OCI-LY7 (cell line): Measurements from ENCODE around the gene HOXB3. TPM values are rescaled to one million over a fixed set of nuclear protein-coding genes. Genes with fewer than 3 reads are reported as not detected.
"Not testable (repeated sequence)": the region's sequence is repeated elsewhere in the genome, so short reads cannot be mapped to it uniquely, and the experiment has no call there.

Experiments
- BruUV-seq: library from RNA; stranded (reverse); fragments of 400-500 nt; replicated peaks from 2 replicates; lab custom pipeline; 2021; lab: Mats Ljungman, UMichigan
- CTCF ChIA-PET: fragments of 300-600 bp; sonication (Branson Sonifier 250); formaldehyde crosslinking; loops from one replicate; lab custom pipeline; 2022; ENCODE audit warnings: antibody characterized with exemption; ENCODE audit not compliant: unreplicated experiment; lab: Charles Lee
- POLR2A ChIA-PET: fragments of 300-600 bp; sonication (Branson Sonifier 250); formaldehyde crosslinking; loops from one replicate; lab custom pipeline; 2022; ENCODE audit warnings: antibody characterized with exemption; lab: Charles Lee
- DNase-seq: peaks from one replicate; pipeline ENCODE4 v3.0.0-alpha.2; 2015; ENCODE audit warnings: low spot score
- H2AFZ ChIP-seq: fragments of 200-600 bp; sonication (generic), shearing (Covaris generic); 2 replicates; pipeline ENCODE4 v1.6.1; 2014; ENCODE audit warnings: mild to moderate bottlenecking, antibody characterized with exemption, low read length, moderate library complexity
- H3K27ac ChIP-seq: fragments of 200-600 bp; sonication (generic); 2 replicates; pipeline ENCODE4 v1.5.1; 2014; ENCODE audit warnings: mixed run types, low read depth, mild to moderate bottlenecking, moderate library complexity, low read length, inconsistent platforms; ENCODE audit not compliant: poor library complexity, severe bottlenecking
- H3K36me3 ChIP-seq: fragments of 200-600 bp; sonication (generic); 2 replicates; pipeline ENCODE4 v1.6.1; 2014; ENCODE audit warnings: mild to moderate bottlenecking, antibody characterized with exemption, low read length, moderate library complexity, mixed read lengths; ENCODE audit not compliant: insufficient read depth
- H3K4me1 ChIP-seq: fragments of 200-600 bp; sonication (generic); 2 replicates; pipeline ENCODE4 v1.5.1; 2014; ENCODE audit warnings: mild to moderate bottlenecking, low read length; ENCODE audit not compliant: insufficient read depth, poor library complexity, severe bottlenecking
- H3K4me2 ChIP-seq: fragments of 200-600 bp; sonication (generic); 2 replicates; pipeline ENCODE4 v1.6.1; 2014; ENCODE audit warnings: mild to moderate bottlenecking, low read length
- H3K4me3 ChIP-seq: fragments of 200-600 bp; sonication (generic); 2 replicates; pipeline ENCODE4 v1.5.1; 2014; ENCODE audit warnings: mild to moderate bottlenecking, low read depth, low read length; ENCODE audit not compliant: poor library complexity, severe bottlenecking
- H3K79me2 ChIP-seq: fragments of 200-600 bp; sonication (generic); 2 replicates; pipeline ENCODE4 v1.6.1; 2016; ENCODE audit warnings: low read depth, mild to moderate bottlenecking, low read length, moderate library complexity, mixed read lengths; ENCODE audit not compliant: insufficient read depth
- H3K9me2 ChIP-seq: fragments of 200-600 bp; sonication (generic); 2 replicates; pipeline ENCODE4 v1.6.1; 2016; ENCODE audit warnings: mild to moderate bottlenecking, low read length, mixed read lengths; ENCODE audit not compliant: insufficient read depth
- H3K9me3 ChIP-seq: fragments of 200-600 bp; sonication (generic); 2 replicates; pipeline ENCODE4 v1.6.1; 2014; ENCODE audit warnings: mild to moderate bottlenecking, mixed run types, low read length, mixed read lengths
- H4K20me1 ChIP-seq: fragments of 200-600 bp; sonication (generic); 2 replicates; pipeline ENCODE4 v1.6.1; 2014; ENCODE audit warnings: mild to moderate bottlenecking, antibody characterized with exemption, low read length, moderate library complexity, mixed read lengths; ENCODE audit not compliant: insufficient read depth
- CTCF ChIP-seq: fragments of 200-600 bp; sonication (generic); conservative IDR thresholded peaks from 2 replicates; pipeline ENCODE4 v1.5.1; 2014; ENCODE audit warnings: mild to moderate bottlenecking, antibody characterized with exemption, low read length, moderate library complexity, mixed read lengths
- EZH2phosphoT487 ChIP-seq: fragments of 200-600 bp; sonication (generic); IDR thresholded peaks from 2 replicates; pipeline ENCODE4 v1.6.1; 2018; ENCODE audit warnings: low read depth, borderline replicate concordance, mild to moderate bottlenecking, mixed run types, antibody characterized with exemption, low read length, moderate library complexity, mixed read lengths
- intact Hi-C: fragments of 100-400 bp; cut with micrococcal nuclease; formaldehyde crosslinking; loops from one replicate; pipeline ENCODE4 v1.10.0; 2022; ENCODE audit not compliant: unreplicated experiment
- total RNA-seq, 2 experiments: library from RNA; depleted of rRNA in 1 of 2; stranded (reverse); fragments of >200 nt in 1 of 2; shearing (Covaris generic) in 1 of 2; gene quantifications; 2 replicates each; pipeline ENCODE4 v1.2.3, GENCODE V29; 2014 to 2022

HOXB3 gene
- total RNA-seq, 2 experiments from 2014 or later, result 7.7 to 13.0 TPM

GRCh38 chr17:48510761-48511604, 79.1 kb downstream of the HOXB3 start:
- BruUV-seq, result no TSS peak
- DNase-seq, result no peak
- no peaks in the 10 kb centered on the region for H4K20me1 ChIP-seq
- H3K4me2 ChIP-seq, result no peak overlapping the region
- H2AFZ ChIP-seq, result no peak overlapping the region
- ChIA-PET CTCF (no interaction called here), POLR2A (interaction anchor here (0.6 to 0.7 kb wide), 3 partner anchors 13 to 151 kb away, joined by 5 to 8 read pairs (median 5); no protein-coding TSS in a partner anchor)
- H3K36me3 ChIP-seq, result no peaks in the 10 kb centered on the region
- no peaks in the 10 kb centered on the region for H3K9me2 ChIP-seq
- peaks cover 19% of the 10 kb centered on the region for H3K4me1 ChIP-seq
- H3K27ac ChIP-seq, result no peak overlapping the region
- no peak overlapping the region for H3K4me3 ChIP-seq
- no peaks in the 10 kb centered on the region for H3K9me3 ChIP-seq
- H3K79me2 ChIP-seq, result no peaks in the 10 kb centered on the region
- intact Hi-C loops, result no loop called here
- TF ChIP-seq CTCF (no peak), EZH2phosphoT487 (no peak)

- ChIA-PET POLR2A (no interaction called here), CTCF (no interaction called here)
- intact Hi-C loops, result no loop called here
- no peaks in the 10 kb centered on the region for H3K79me2 ChIP-seq
- BruUV-seq, result no TSS peak
- H3K4me2 ChIP-seq, result no peak overlapping the region
- no peaks in the 10 kb centered on the region for H4K20me1 ChIP-seq
- no peak overlapping the region for H3K27ac ChIP-seq
- TF ChIP-seq EZH2phosphoT487 (no peak), CTCF (no peak)
- DNase-seq, result no peak
- no peaks in the 10 kb centered on the region for H3K36me3 ChIP-seq
- H3K4me3 ChIP-seq, result no peak overlapping the region
- H3K9me3 ChIP-seq, result no peaks in the 10 kb centered on the region
- H3K9me2 ChIP-seq, result no peaks in the 10 kb centered on the region
- peaks cover 25% of the 10 kb centered on the region for H3K4me1 ChIP-seq
- no peak overlapping the region for H2AFZ ChIP-seq
Observed at GRCh38 chr17:48510381-48510760, 79.7 kb downstream of the HOXB3 start.

- POLR2A ChIA-PET, H3K79me2 ChIP-seq, H3K4me2 ChIP-seq, H3K36me3 ChIP-seq, H3K27ac ChIP-seq, H3K9me2 ChIP-seq, H3K4me3 ChIP-seq, intact Hi-C loops, H4K20me1 ChIP-seq, BruUV-seq, H3K9me3 ChIP-seq, H2AFZ ChIP-seq, CTCF ChIA-PET, DNase-seq: not testable (repeated sequence)
- H3K4me1 ChIP-seq, result peaks cover 30% of the 10 kb centered on the region
Observed at GRCh38 chr17:48509708-48510107, 80.3 kb downstream of the HOXB3 start.
